K562 (cell line): Measurements from ENCODE around the gene SLC46A3. TPM values are rescaled to one million over a fixed set of nuclear protein-coding genes. Genes with fewer than 3 reads are reported as not detected.

Experiments used
- ARID1B ChIP-seq: fragments of 450-650 bp; IDR thresholded peaks from 2 replicates; pipeline ENCODE4 v1.6.1; 2016; ENCODE audit warnings: antibody characterized with exemption, mild to moderate bottlenecking, inconsistent platforms
- DPF2 ChIP-seq: fragments of 450-650 bp; IDR thresholded peaks from 2 replicates; pipeline ENCODE4 v1.6.1; 2016
- HCFC1 ChIP-seq: IDR thresholded peaks from 2 replicates; pipeline ENCODE4 v1.6.1; 2012; ENCODE audit warnings: low read depth, low read length, improper control_type of control experiment
- MGA ChIP-seq: fragments of 450-650 bp; IDR thresholded peaks from 2 replicates; pipeline ENCODE4 v1.6.1; 2016; ENCODE audit warnings: mild to moderate bottlenecking, moderate library complexity
- OTX1 ChIP-seq: fragments of 450-650 bp; formaldehyde crosslinking; IDR thresholded peaks from 2 replicates; pipeline ENCODE4 v1.4.0; 2022; ENCODE audit warnings: mild to moderate bottlenecking
- RHOXF2B ChIP-seq: fragments of 250-450 bp; sonication (Bioruptor Pico); conservative IDR thresholded peaks from 2 replicates; pipeline ENCODE4 v1.5.1; 2021
- RNF219 ChIP-seq: fragments of 250-450 bp; sonication (Bioruptor Pico); IDR thresholded peaks from 2 replicates; pipeline ENCODE4 v1.5.0; 2022; ENCODE audit warnings: mild to moderate bottlenecking
- U2AF2 ChIP-seq: fragments of 200-400 bp; formaldehyde crosslinking; optimal IDR thresholded peaks from 2 replicates; pipeline ENCODE3; 2017; ENCODE audit warnings: low read depth, mild to moderate bottlenecking, low read length
- ZBTB26 ChIP-seq: fragments of 450-650 bp; formaldehyde crosslinking; IDR thresholded peaks from 2 replicates; pipeline ENCODE4 v1.4.0; 2022; ENCODE audit warnings: missing genetic modification characterization
- ZNF354B ChIP-seq: fragments of 250-450 bp; sonication (Bioruptor Pico); IDR thresholded peaks from 2 replicates; pipeline ENCODE4 v1.4.0; 2020
- ZNF445 ChIP-seq: fragments of 250-450 bp; sonication (Bioruptor Pico); IDR thresholded peaks from 2 replicates; pipeline ENCODE4 v1.4.0; 2020; ENCODE audit warnings: low read depth, mild to moderate bottlenecking, moderate library complexity
- ZNF668 ChIP-seq: fragments of 250-450 bp; sonication (Bioruptor Pico); IDR thresholded peaks from 2 replicates; pipeline ENCODE4 v1.8.0; 2022; ENCODE audit warnings: mild to moderate bottlenecking, inconsistent platforms
- ZNF75A ChIP-seq: fragments of 450-650 bp; formaldehyde crosslinking; IDR thresholded peaks from 2 replicates; pipeline ENCODE4 v1.4.0; 2020; ENCODE audit warnings: mild to moderate bottlenecking
- polyA plus RNA-seq, 8 experiments: library from polyadenylated mRNA; depleted of rRNA in 4 of 8; stranded (reverse) in 5 of 8; unstranded in 3 of 8; fragments of >200 nt; fragmentation: Nextera tagmentation in 2 of 8; fragmentation: Illumina TruSeq in 1 of 8; extraction: Ambion mirVana in 2 of 8; extraction: Trizol in 1 of 8; gene quantifications; 2 replicates each; pipeline versions ENCODE4 v1.2.1 to v1.2.3, GENCODE V29; 2011 to 2014; ENCODE audit warnings: inconsistent platforms in 1 of 8, missing spikeins in 1 of 8
- total RNA-seq, 7 experiments: library from RNA; depleted of rRNA in 6 of 7; stranded (reverse); fragments of >200 nt in 6 of 7; fragmentation: Illumina TruSeq in 2 of 7; extraction: Trizol in 2 of 7; gene quantifications; 2 replicates each; pipeline versions ENCODE4 v1.2.1 to v1.2.3, GENCODE V29; 2011 to 2021; ENCODE audit warnings: low replicate concordance in 1 of 7

SLC46A3 gene
- total and polyA plus RNA-seq, 9 of the 15 experiments (the other 6 are each of a cell fraction or from before 2014, with no cell fraction given): 0.14 to 1.2 (median 0.51) TPM

GRCh38 chr13:28658796-28659620 lies 59.8 kb downstream of the SLC46A3 start, which contains the start of gene POMP (continued):
- no peak for TF ChIP-seq MGA
- TF ChIP-seq ZNF75A (CRISPR knock-in tag): no peak
- TF ChIP-seq HCFC1: peak; percentile 70
- no peak for TF ChIP-seq ZBTB26 (CRISPR knock-in tag)
- TF ChIP-seq RHOXF2B (CRISPR knock-in tag): no peak
- TF ChIP-seq DPF2: no peak
- no peak; the same call in 1 of the 2 replicates for TF ChIP-seq ARID1B
- TF ChIP-seq U2AF2: no peak
- no peak for TF ChIP-seq ZNF668 (CRISPR knock-in tag)
- TF ChIP-seq ZNF445 (CRISPR knock-in tag): no peak
- TF ChIP-seq RNF219 (CRISPR knock-in tag): no peak
- TF ChIP-seq ZNF354B: no peak
- TF ChIP-seq OTX1 (CRISPR knock-in tag): no peak
